ENCODE measurements around the gene APOL6. TPM values are rescaled to one million over a fixed set of nuclear protein-coding genes. Genes with fewer than 3 reads are reported as not detected.

Gene APOL6
- polyA plus RNA-seq, 2 of the 4 experiments (the other 2 are of a cell fraction): 1.3 to 2.7 TPM

DNA sequence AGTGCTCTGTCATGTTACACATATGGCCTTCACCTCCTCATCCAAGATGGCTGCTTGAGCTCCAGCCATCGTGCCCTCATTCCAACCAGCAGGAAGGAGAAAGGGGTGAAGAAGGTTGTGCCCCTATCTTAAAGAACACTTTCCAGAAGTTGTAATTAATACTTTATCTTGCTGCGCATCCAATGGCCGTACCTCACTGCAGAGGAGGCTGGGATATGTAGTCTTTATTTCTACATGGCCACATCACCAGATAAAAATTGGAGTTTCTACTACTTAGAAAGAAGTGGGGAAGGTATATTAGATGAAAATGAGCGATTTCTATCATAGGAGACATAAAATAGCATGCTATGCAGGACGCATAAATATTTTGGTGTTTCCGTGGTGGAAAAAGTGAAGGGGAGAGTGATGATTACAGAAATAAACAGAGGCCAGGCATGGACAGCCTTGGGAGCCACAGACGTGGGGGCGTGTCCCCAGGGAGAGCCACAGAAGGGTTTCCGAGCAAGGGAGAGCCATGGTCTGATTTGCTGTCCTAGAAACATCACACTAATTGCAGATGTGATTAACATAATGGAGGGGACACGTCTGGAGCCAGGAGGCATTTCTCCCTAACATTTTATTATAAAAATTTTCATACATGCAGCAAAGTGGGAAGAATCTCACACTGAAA lies 22.3 kb upstream of the APOL6 start:
- Histone ChIP-seq H3K4me3 (no peak overlapping the region), H3K4me2 (peak overlapping the region; percentile 65; the same call in 1 of the 3 replicates), H3K27ac (peak overlapping the region; percentile 89 to 99; a peak in 5 of 6 replicates), H3K4me1 (peaks cover 62% of the 10 kb centered on the region), H3K9me3 (no peaks in the 10 kb centered on the region)
- ChIA-PET CTCF (interaction anchor here (0.6 to 3.3 kb wide), 11 partner anchors 44 to 486 kb away, joined by 3 to 17 read pairs (median 4); no protein-coding TSS in a partner anchor), POLR2A (no interaction called here)
- 73% methylated on average over 10 of the region's 10 CpGs for WGBS (ENCODE audit: missing lambda C conversion rate)
- DNase-seq (ENCODE audit: low read depth in 1 of 2, low spot score in 1 of 2): no peak
- TF ChIP-seq FOSL2 (IDR thresholded peaks at IDR 0.05): no peak
- TF ChIP-seq FOSL2 (CRISPR knock-in tag; IDR thresholded peaks at IDR 0.05): no peak
- TF ChIP-seq, protein P1, sequence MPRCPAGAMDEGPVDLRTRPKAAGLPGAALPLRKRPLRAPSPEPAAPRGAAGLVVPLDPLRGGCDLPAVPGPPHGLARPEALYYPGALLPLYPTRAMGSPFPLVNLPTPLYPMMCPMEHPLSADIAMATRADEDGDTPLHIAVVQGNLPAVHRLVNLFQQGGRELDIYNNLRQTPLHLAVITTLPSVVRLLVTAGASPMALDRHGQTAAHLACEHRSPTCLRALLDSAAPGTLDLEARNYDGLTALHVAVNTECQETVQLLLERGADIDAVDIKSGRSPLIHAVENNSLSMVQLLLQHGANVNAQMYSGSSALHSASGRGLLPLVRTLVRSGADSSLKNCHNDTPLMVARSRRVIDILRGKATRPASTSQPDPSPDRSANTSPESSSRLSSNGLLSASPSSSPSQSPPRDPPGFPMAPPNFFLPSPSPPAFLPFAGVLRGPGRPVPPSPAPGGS (IDR thresholded peaks at IDR 0.05): no peak
- no peak for FAIRE-seq
- no peak for ATAC-seq

GRCh38 chr22:35627267-35628041 lies 20.8 kb upstream of the APOL6 start:
- peaks cover 46% of the 10 kb centered on the region for H3K4me1 ChIP-seq
- no peaks in the 10 kb centered on the region for H3K9me3 ChIP-seq
- TF ChIP-seq NR3C1 (IDR thresholded peaks at IDR 0.05) (no peak), RNF2 (IDR thresholded peaks at IDR 0.05; ENCODE audit: borderline replicate concordance, low read depth) (no peak), MAX (IDR thresholded peaks at IDR 0.05) (peak; percentile 47), SMC3 (IDR thresholded peaks at IDR 0.05) (peak; percentile 84), RFX5 (IDR thresholded peaks at IDR 0.05) (peak; percentile 83), MYC (IDR thresholded peaks at IDR 0.05; ENCODE audit: borderline replicate concordance, low read length) (0 out of 2 replicates have a peak, but pooled peaks have one; percentile 59), RAD21 (conservative IDR thresholded peaks at IDR 0.05 in 1 of 2, IDR thresholded peaks at IDR 0.05 in 1 of 2) (peak; percentile 92 to 93), HEYL (CRISPR knock-in tag; IDR thresholded peaks at IDR 0.05) (no peak), CTCF (IDR thresholded peaks at IDR 0.05) (peak; percentile 68), PHF8 (IDR thresholded peaks at IDR 0.05; ENCODE audit: borderline replicate concordance, low read depth) (peak; percentile 49; the same call in 1 of the 2 replicates), JUN (IDR thresholded peaks at IDR 0.05) (peak; percentile 40 to 43; a peak in 3 of 5 replicates), TP53 (CRISPR knock-in tag; IDR thresholded peaks at IDR 0.05) (no peak), GATA3 (IDR thresholded peaks at IDR 0.05; ENCODE audit: borderline replicate concordance) (peak; percentile 31; the same call in 1 of the 2 replicates)
- TF ChIP-seq, protein P1 (IDR thresholded peaks at IDR 0.05): no peak
- CTCF ChIA-PET: interaction anchor here (0.6 to 3.6 kb wide), 52 partner anchors 10 to 646 kb away, joined by 3 to 20 read pairs (median 4); partner anchors contain the start of gene APOL6
- ATAC-seq: peak; percentile 77 to 84
- FAIRE-seq: no peak
- peak overlapping the region; percentile 65 for H3K4me2 ChIP-seq
- peak; percentile 66 to 94 for DNase-seq (ENCODE audit: low read depth in 1 of 2, low spot score in 1 of 2)
- 0% methylated on average over 9 of the region's 21 CpGs for WGBS (ENCODE audit: missing lambda C conversion rate)
- H3K4me3 ChIP-seq: peak overlapping the region; percentile 44
- H3K27ac ChIP-seq: peak overlapping the region; percentile 89 to 99
- POLR2A ChIA-PET: interaction anchor here (0.5 to 1.4 kb wide), 9 partner anchors 21 to 439 kb away, joined by 3 to 6 read pairs (median 4); partner anchors contain the start of genes APOL6 and RBFOX2
